H7 (cell line): ENCODE results near the gene MPP3. TPM values are rescaled to one million over a fixed set of nuclear protein-coding genes. Genes with fewer than 3 reads are reported as not detected.
A peak's percentile ranks its signal among the peaks of the same experiment; 100 is the strongest.
"Not testable (repeated sequence)": the region's sequence is repeated elsewhere in the genome, so short reads cannot be mapped to it uniquely, and the experiment has no call there.

Source experiments
- DNase-seq: peaks from one replicate; pipeline ENCODE4 v3.0.0; 2012
- H3K27me3 ChIP-seq: 2 replicates; pipeline ENCODE4 v1.6.0; 2011; ENCODE audit warnings: mild to moderate bottlenecking, low read length; ENCODE audit not compliant: control insufficient read depth, insufficient read depth
- H3K36me3 ChIP-seq: replicated peaks from 2 replicates; pipeline ENCODE4 v1.5.1; 2011; ENCODE audit warnings: low read length; ENCODE audit not compliant: control insufficient read depth, insufficient read depth
- H3K4me3 ChIP-seq: 2 replicates; pipeline ENCODE4 v1.5.1; 2011; ENCODE audit warnings: low read depth, mild to moderate bottlenecking, control low read depth, low read length, moderate library complexity; ENCODE audit not compliant: insufficient read depth
- total RNA-seq: library from RNA; depleted of rRNA; stranded (reverse); fragments of >200 nt; shearing (Covaris generic); gene quantifications from 2 replicates; pipeline ENCODE4 v1.2.3, GENCODE V29; 2014

The MPP3 gene
- total RNA-seq, 1 experiment from 2014 or later = 7.7 TPM

- Histone ChIP-seq H3K4me3 (no peak overlapping the region), H3K36me3 (no peaks in the 10 kb centered on the region), H3K27me3 (no peaks in the 10 kb centered on the region; the same call in 1 of the 2 replicates)
- DNase-seq = peak; percentile 27
These were observed 19.6 kb upstream of the MPP3 start for GRCh38 chr17:43852571-43852970.

GRCh38 chr17:43849116-43849515 is 16.2 kb upstream of the MPP3 start:
- Histone ChIP-seq H3K27me3 (no peaks in the 10 kb centered on the region), H3K4me3 (no peak overlapping the region), H3K36me3 (no peaks in the 10 kb centered on the region)
- DNase-seq = peak; percentile 39

GRCh38 chr17:43848601-43849000 is 15.7 kb upstream of the MPP3 start:
- peak; percentile 10 for DNase-seq
- no peak overlapping the region for H3K4me3 ChIP-seq
- no peaks in the 10 kb centered on the region for H3K36me3 ChIP-seq
- no peaks in the 10 kb centered on the region for H3K27me3 ChIP-seq

GRCh38 chr17:43846963-43847371 is 14.0 kb upstream of the MPP3 start, which contains the start of gene CD300LG:
Gene CD300LG (plus strand): TSS chr17:43847176. CDS start chr17:43847217, 41 bp downstream.
- no peaks in the 10 kb centered on the region for H3K36me3 ChIP-seq
- no peaks in the 10 kb centered on the region for H3K27me3 ChIP-seq
- H3K4me3 ChIP-seq = no peak within 1 kb of the TSS
- peak; percentile 85 for DNase-seq

GRCh38 chr17:43846221-43846712 is 13.3 kb upstream of the MPP3 start:
- Histone ChIP-seq H3K27me3 (no peaks in the 10 kb centered on the region), H3K36me3 (no peaks in the 10 kb centered on the region), H3K4me3 (no peak overlapping the region)
- peak; percentile 98 for DNase-seq

GRCh38 chr17:43845766-43846165 is 12.8 kb upstream of the MPP3 start:
- Histone ChIP-seq H3K27me3 (no peaks in the 10 kb centered on the region), H3K36me3 (no peaks in the 10 kb centered on the region), H3K4me3 (no peak overlapping the region)
- DNase-seq = no peak

GRCh38 chr17:43844241-43844640 is 11.3 kb upstream of the MPP3 start:
- Histone ChIP-seq H3K36me3 (no peaks in the 10 kb centered on the region), H3K4me3 (no peak overlapping the region), H3K27me3 (no peaks in the 10 kb centered on the region)
- no peak for DNase-seq

GRCh38 chr17:43842975-43843325 is 10.0 kb upstream of the MPP3 start:
- H3K27me3 ChIP-seq = no peaks in the 10 kb centered on the region
- H3K36me3 ChIP-seq = no peaks in the 10 kb centered on the region
- no peak for DNase-seq
- no peak overlapping the region for H3K4me3 ChIP-seq

- H3K36me3 ChIP-seq, H3K4me3 ChIP-seq, H3K27me3 ChIP-seq, DNase-seq: not testable (repeated sequence)
These were observed 9.4 kb upstream of the MPP3 start for GRCh38 chr17:43842091-43842974.

- no peaks in the 10 kb centered on the region for H3K36me3 ChIP-seq
- H3K27me3 ChIP-seq = no peaks in the 10 kb centered on the region
- no peak overlapping the region for H3K4me3 ChIP-seq
- no peak for DNase-seq
These were observed 8.3 kb upstream of the MPP3 start for GRCh38 chr17:43841282-43841681.

GRCh38 chr17:43840814-43841213 is 7.9 kb upstream of the MPP3 start:
- Histone ChIP-seq H3K36me3 (no peaks in the 10 kb centered on the region), H3K4me3 (no peak overlapping the region), H3K27me3 (no peaks in the 10 kb centered on the region)
- peak; percentile 69 for DNase-seq

GRCh38 chr17:43839670-43840108 is 6.7 kb upstream of the MPP3 start:
- DNase-seq = no peak
- no peaks in the 10 kb centered on the region for H3K27me3 ChIP-seq
- H3K36me3 ChIP-seq = no peaks in the 10 kb centered on the region
- H3K4me3 ChIP-seq = no peak overlapping the region

GRCh38 chr17:43834106-43834505 is 1.2 kb upstream of the MPP3 start:
- no peaks in the 10 kb centered on the region for H3K36me3 ChIP-seq
- no peak overlapping the region for H3K4me3 ChIP-seq
- H3K27me3 ChIP-seq = peaks cover 13% of the 10 kb centered on the region
- DNase-seq = no peak

GRCh38 chr17:43832168-43832975 is 574 bp downstream of the MPP3 start:
- DNase-seq = peak; percentile 88
- H3K4me3 ChIP-seq = peak overlapping the region; percentile 67
- H3K27me3 ChIP-seq = peaks cover 13% of the 10 kb centered on the region
- H3K36me3 ChIP-seq = no peaks in the 10 kb centered on the region

GRCh38 chr17:43831633-43832032 is 1.3 kb downstream of the MPP3 start:
- Histone ChIP-seq H3K27me3 (peaks cover 13% of the 10 kb centered on the region), H3K36me3 (no peaks in the 10 kb centered on the region), H3K4me3 (no peak overlapping the region)
- peak; percentile 65 for DNase-seq
